SK-N-MC (cell line): ENCODE results near the gene CEP120.

Experiments used
- EZH2 ChIP-seq: fragments of 200-600 bp; sonication (generic); IDR thresholded peaks from one replicate; pipeline ENCODE4 v1.6.1; 2017; ENCODE audit warnings: antibody characterized with exemption
- FOXP2 ChIP-seq: optimal IDR thresholded peaks from 2 replicates; pipeline ENCODE3; 2011; ENCODE audit warnings: mild to moderate bottlenecking, moderate library complexity; ENCODE audit not compliant: insufficient read depth; ENCODE audit errors: extremely low read length, control extremely low read depth
- POLR2AphosphoS5 ChIP-seq: IDR thresholded peaks from 2 replicates; pipeline ENCODE4 v1.6.1; 2012; ENCODE audit warnings: mild to moderate bottlenecking, low read depth, low read length, borderline replicate concordance

DNA sequence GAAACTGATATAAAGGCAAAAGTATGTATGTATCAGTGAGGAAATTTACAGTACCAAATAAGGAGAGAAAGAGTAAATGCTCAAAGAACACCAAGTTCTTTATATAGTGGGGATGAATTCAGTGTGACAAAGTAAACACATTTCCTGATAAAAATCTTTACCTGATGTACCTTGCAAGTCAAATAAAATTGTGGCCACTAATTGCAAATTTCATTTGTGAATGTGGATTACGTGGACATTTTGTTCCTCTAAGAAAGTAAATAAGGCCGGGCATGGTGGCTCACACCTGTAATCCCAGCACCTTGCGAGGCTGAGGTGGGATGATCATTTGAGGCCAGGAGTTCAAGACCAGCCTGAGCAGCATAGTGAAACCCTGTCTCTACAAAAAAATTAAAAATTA is 25.7 kb downstream of the CEP120 start:
- TF ChIP-seq FOXP2 (no peak), POLR2AphosphoS5 (no peak), EZH2 (no peak)
